Measurements from ENCODE around the gene LRMDA. TPM values are rescaled to one million over a fixed set of nuclear protein-coding genes. Genes with fewer than 3 reads are reported as not detected.

The LRMDA gene
- total RNA-seq, 3 donors from 2014 or later (not counting 1 experiment from before 2014, with no cell fraction given): 1.4 to 2.4 (median 2.1) TPM

DNA sequence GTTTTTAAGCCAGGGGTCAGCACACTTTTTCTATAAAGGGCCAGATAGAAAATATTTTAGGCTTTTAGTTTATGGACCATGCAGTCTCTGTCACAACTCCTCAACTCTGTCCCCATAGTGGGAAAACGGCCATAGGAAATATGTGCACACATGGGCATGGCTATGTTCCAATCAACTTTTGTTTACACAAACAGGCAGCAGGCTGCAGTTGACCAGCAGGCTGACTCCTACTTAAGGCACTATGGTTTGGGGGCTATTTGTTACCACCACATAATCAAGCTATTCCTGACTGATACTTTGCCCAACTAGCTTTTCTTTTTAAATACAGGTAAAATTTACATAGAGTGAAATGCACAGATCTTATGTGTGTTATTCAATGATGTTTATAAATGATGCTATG lies 362.4 kb downstream of the LRMDA start:
- no peaks in the 10 kb centered on the region for H3K36me3 ChIP-seq (ENCODE audit: control insufficient read depth, insufficient read depth, low read length)
- Mint-ChIP-seq H3K9me3 (no peaks in the 10 kb centered on the region), H3K4me1 (no peaks in the 10 kb centered on the region), H3K27ac (no peak overlapping the region), H3K27me3 (ENCODE audit: low read depth in 2 of 2) (peaks cover 0 to 3% of the 10 kb centered on the region in 2 donors), H3K4me3 (no peak overlapping the region), H3K36me3 (no peaks in the 10 kb centered on the region)
- H3K9me3 ChIP-seq (ENCODE audit: control insufficient read depth, insufficient read depth, low read length): no peaks in the 10 kb centered on the region
- WGBS (ENCODE audit: insufficient coverage): 70% methylated on average over 1 of the region's 1 CpG
- H3K4me1 ChIP-seq (ENCODE audit: control insufficient read depth, insufficient read depth, low read length): no peaks in the 10 kb centered on the region
- H3K27me3 ChIP-seq (ENCODE audit: control insufficient read depth, insufficient read depth, low read length): no peaks in the 10 kb centered on the region
- TF ChIP-seq, protein P1, sequence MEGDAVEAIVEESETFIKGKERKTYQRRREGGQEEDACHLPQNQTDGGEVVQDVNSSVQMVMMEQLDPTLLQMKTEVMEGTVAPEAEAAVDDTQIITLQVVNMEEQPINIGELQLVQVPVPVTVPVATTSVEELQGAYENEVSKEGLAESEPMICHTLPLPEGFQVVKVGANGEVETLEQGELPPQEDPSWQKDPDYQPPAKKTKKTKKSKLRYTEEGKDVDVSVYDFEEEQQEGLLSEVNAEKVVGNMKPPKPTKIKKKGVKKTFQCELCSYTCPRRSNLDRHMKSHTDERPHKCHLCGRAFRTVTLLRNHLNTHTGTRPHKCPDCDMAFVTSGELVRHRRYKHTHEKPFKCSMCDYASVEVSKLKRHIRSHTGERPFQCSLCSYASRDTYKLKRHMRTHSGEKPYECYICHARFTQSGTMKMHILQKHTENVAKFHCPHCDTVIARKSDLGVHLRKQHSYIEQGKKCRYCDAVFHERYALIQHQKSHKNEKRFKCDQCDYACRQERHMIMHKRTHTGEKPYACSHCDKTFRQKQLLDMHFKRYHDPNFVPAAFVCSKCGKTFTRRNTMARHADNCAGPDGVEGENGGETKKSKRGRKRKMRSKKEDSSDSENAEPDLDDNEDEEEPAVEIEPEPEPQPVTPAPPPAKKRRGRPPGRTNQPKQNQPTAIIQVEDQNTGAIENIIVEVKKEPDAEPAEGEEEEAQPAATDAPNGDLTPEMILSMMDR (IDR thresholded peaks at IDR 0.05): no peak
- ATAC-seq: no peak
- intact Hi-C loops (cut with micrococcal nuclease): no loop called here
- DNase-seq: no peak
- H3K27ac ChIP-seq (ENCODE audit: low read length): no peak overlapping the region
- H3K4me3 ChIP-seq (ENCODE audit: low read length): no peak overlapping the region

DNA sequence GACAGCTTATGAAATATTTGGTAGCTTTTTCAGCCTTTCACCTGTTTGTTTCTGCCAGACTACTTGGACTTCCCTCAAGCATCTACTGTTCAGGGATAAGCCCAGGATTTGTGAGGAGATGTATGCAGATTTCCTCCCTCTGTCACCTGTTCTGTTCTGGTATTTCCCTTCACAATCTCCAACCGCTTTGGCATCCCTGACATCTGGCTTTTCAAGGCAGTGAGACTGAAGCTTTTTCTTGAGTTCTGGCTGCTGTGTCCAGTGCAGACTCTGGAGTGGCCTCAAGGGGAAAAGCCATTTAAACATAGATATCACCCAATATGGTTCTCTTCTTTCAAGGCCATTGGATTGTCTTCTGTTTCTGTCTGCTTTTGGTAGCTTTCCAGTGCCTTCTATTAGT lies 369.7 kb downstream of the LRMDA start:
- no peak overlapping the region for H3K27ac ChIP-seq (ENCODE audit: low read length)
- no peak overlapping the region for H3K4me3 ChIP-seq (ENCODE audit: low read length)
- H3K27ac Mint-ChIP-seq: no peak overlapping the region
- intact Hi-C loops (cut with micrococcal nuclease): no loop called here
- peaks cover 11 to 12% of the 10 kb centered on the region in 2 donors for H3K27me3 Mint-ChIP-seq (ENCODE audit: low read depth in 2 of 2)
- DNase-seq (no peak), ATAC-seq (no peak)
- H3K4me1 ChIP-seq (ENCODE audit: control insufficient read depth, insufficient read depth, low read length): no peaks in the 10 kb centered on the region
- H3K4me1 Mint-ChIP-seq: no peaks in the 10 kb centered on the region
- H3K9me3 Mint-ChIP-seq: no peaks in the 10 kb centered on the region
- no peak overlapping the region for H3K4me3 Mint-ChIP-seq
- TF ChIP-seq, protein P1 (IDR thresholded peaks at IDR 0.05): no peak
- 92% methylated on average over 1 of the region's 1 CpG for WGBS (ENCODE audit: insufficient coverage)
- H3K27me3 ChIP-seq (ENCODE audit: control insufficient read depth, insufficient read depth, low read length): no peaks in the 10 kb centered on the region
- no peaks in the 10 kb centered on the region for H3K36me3 Mint-ChIP-seq
- H3K9me3 ChIP-seq (ENCODE audit: control insufficient read depth, insufficient read depth, low read length): no peaks in the 10 kb centered on the region
- H3K36me3 ChIP-seq (ENCODE audit: control insufficient read depth, insufficient read depth, low read length): no peaks in the 10 kb centered on the region

DNA sequence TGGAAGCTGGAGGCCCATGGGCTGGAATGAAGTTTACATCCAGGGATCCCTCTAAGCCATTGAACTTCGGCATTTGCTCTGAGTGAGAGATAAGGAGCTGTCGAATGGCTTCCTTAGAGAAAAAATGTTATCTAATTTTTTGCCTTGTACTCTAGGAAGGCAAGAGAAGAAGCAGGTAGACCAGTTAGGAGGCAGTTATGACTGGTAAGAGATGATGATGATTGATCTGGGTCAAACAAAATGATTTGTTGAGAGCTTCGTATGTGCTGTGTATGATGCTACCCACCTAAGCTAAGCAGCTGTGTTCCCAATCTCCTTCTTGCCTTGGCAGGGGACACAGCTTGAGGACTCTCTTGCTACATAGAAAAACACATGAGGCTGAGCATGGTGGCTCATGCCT lies 370.2 kb downstream of the LRMDA start:
- WGBS (ENCODE audit: insufficient coverage): 86% methylated on average over 3 of the region's 3 CpGs
- ATAC-seq: no peak
- H3K27me3 ChIP-seq (ENCODE audit: control insufficient read depth, insufficient read depth, low read length): no peaks in the 10 kb centered on the region

DNA sequence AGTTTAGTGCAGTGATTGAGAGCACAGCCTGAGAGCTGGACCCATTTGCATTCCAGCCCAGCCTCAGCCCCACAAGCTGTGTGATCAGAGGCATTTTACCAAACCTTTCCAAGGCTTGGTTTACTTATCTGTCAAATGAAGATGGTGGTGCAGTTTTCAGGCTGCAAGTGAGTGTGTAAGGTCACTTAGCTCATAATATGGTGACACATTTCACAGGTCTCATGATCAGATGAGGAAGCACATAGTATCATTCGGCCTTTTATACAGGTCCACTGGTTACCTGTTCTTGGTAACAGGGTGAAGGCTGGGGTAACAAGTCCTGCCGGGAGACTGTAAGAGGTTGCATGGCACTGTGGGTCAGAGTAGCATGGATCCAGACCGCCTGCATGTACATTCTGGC lies 371.7 kb downstream of the LRMDA start:
- H3K4me3 ChIP-seq (ENCODE audit: low read length): no peak overlapping the region
- H3K9me3 ChIP-seq (ENCODE audit: control insufficient read depth, insufficient read depth, low read length): no peaks in the 10 kb centered on the region
- H3K27me3 ChIP-seq (ENCODE audit: control insufficient read depth, insufficient read depth, low read length): no peaks in the 10 kb centered on the region
- no peaks in the 10 kb centered on the region for H3K4me1 ChIP-seq (ENCODE audit: control insufficient read depth, insufficient read depth, low read length)
- no peak for ATAC-seq
- H3K27ac ChIP-seq (ENCODE audit: low read length): no peak overlapping the region
- WGBS (ENCODE audit: insufficient coverage): 88% methylated on average over 3 of the region's 3 CpGs
- H3K36me3 ChIP-seq (ENCODE audit: control insufficient read depth, insufficient read depth, low read length): no peaks in the 10 kb centered on the region
- Mint-ChIP-seq H3K27me3 (ENCODE audit: low read depth in 2 of 2) (peaks cover 11 to 12% of the 10 kb centered on the region in 2 donors), H3K9me3 (no peaks in the 10 kb centered on the region), H3K27ac (no peak overlapping the region), H3K36me3 (no peaks in the 10 kb centered on the region), H3K4me3 (no peak overlapping the region), H3K4me1 (no peaks in the 10 kb centered on the region)
- DNase-seq: no peak
- TF ChIP-seq, protein P1 (IDR thresholded peaks at IDR 0.05): no peak
- intact Hi-C loops (cut with micrococcal nuclease): no loop called here

More for the DNA sequence above, 370.2 kb downstream of the LRMDA start:
- no peak for DNase-seq
- Histone ChIP-seq H3K9me3 (ENCODE audit: control insufficient read depth, insufficient read depth, low read length) (no peaks in the 10 kb centered on the region), H3K36me3 (ENCODE audit: control insufficient read depth, insufficient read depth, low read length) (no peaks in the 10 kb centered on the region), H3K4me1 (ENCODE audit: control insufficient read depth, insufficient read depth, low read length) (no peaks in the 10 kb centered on the region), H3K4me3 (ENCODE audit: low read length) (no peak overlapping the region), H3K27ac (ENCODE audit: low read length) (no peak overlapping the region)
- H3K4me1 Mint-ChIP-seq: no peaks in the 10 kb centered on the region
- H3K36me3 Mint-ChIP-seq: no peaks in the 10 kb centered on the region
- H3K27me3 Mint-ChIP-seq (ENCODE audit: low read depth in 2 of 2): peaks cover 11 to 12% of the 10 kb centered on the region in 2 donors
- H3K9me3 Mint-ChIP-seq: no peaks in the 10 kb centered on the region
- H3K27ac Mint-ChIP-seq: no peak overlapping the region
- TF ChIP-seq, protein P1 (IDR thresholded peaks at IDR 0.05): no peak
- intact Hi-C loops (cut with micrococcal nuclease): no loop called here
- H3K4me3 Mint-ChIP-seq: no peak overlapping the region

Measured in natural killer cell (primary cell).